ENCODE data around the gene DNASE1L1.
"Not testable (repeated sequence)": the region's sequence is repeated elsewhere in the genome, so short reads cannot be mapped to it uniquely, and the experiment has no call there.

GRCh38 chrX:154388094-154388493 lies 21.0 kb downstream of the DNASE1L1 start:
- TF ChIP-seq CTCF, POLR2A (IDR thresholded peaks at IDR 0.05): not testable (repeated sequence)
